ENCODE results near the gene AJM1.
"Not testable (repeated sequence)": the region's sequence is repeated elsewhere in the genome, so short reads cannot be mapped to it uniquely, and the experiment has no call there.

The AJM1 gene

GRCh38 chr9:136863623-136864273 lies 21.5 kb downstream of the AJM1 start:
- no peak overlapping the region for H3K27ac ChIP-seq (replicated peaks)
- no peaks in the 10 kb centered on the region for H3K27me3 ChIP-seq (ENCODE audit: insufficient read depth, poor library complexity, severe bottlenecking)
- no peak overlapping the region for H3K4me3 ChIP-seq (replicated peaks; ENCODE audit: insufficient read depth, low read length)
- DNase-seq (ENCODE audit: low read depth in 1 of 2, low spot score in 1 of 2) = no peak
- TF ChIP-seq SPI1 (IDR thresholded peaks at IDR 0.05; ENCODE audit: borderline replicate concordance, low read depth) (no peak), GABPA (IDR thresholded peaks at IDR 0.05; ENCODE audit: low read depth) (no peak), POLR2AphosphoS5 (IDR thresholded peaks at IDR 0.05; ENCODE audit: low read depth) (no peak)
- TF ChIP-seq, protein P1, sequence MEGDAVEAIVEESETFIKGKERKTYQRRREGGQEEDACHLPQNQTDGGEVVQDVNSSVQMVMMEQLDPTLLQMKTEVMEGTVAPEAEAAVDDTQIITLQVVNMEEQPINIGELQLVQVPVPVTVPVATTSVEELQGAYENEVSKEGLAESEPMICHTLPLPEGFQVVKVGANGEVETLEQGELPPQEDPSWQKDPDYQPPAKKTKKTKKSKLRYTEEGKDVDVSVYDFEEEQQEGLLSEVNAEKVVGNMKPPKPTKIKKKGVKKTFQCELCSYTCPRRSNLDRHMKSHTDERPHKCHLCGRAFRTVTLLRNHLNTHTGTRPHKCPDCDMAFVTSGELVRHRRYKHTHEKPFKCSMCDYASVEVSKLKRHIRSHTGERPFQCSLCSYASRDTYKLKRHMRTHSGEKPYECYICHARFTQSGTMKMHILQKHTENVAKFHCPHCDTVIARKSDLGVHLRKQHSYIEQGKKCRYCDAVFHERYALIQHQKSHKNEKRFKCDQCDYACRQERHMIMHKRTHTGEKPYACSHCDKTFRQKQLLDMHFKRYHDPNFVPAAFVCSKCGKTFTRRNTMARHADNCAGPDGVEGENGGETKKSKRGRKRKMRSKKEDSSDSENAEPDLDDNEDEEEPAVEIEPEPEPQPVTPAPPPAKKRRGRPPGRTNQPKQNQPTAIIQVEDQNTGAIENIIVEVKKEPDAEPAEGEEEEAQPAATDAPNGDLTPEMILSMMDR (IDR thresholded peaks at IDR 0.05; ENCODE audit: insufficient read depth, low read length) = no peak
- TF ChIP-seq, protein P2, sequence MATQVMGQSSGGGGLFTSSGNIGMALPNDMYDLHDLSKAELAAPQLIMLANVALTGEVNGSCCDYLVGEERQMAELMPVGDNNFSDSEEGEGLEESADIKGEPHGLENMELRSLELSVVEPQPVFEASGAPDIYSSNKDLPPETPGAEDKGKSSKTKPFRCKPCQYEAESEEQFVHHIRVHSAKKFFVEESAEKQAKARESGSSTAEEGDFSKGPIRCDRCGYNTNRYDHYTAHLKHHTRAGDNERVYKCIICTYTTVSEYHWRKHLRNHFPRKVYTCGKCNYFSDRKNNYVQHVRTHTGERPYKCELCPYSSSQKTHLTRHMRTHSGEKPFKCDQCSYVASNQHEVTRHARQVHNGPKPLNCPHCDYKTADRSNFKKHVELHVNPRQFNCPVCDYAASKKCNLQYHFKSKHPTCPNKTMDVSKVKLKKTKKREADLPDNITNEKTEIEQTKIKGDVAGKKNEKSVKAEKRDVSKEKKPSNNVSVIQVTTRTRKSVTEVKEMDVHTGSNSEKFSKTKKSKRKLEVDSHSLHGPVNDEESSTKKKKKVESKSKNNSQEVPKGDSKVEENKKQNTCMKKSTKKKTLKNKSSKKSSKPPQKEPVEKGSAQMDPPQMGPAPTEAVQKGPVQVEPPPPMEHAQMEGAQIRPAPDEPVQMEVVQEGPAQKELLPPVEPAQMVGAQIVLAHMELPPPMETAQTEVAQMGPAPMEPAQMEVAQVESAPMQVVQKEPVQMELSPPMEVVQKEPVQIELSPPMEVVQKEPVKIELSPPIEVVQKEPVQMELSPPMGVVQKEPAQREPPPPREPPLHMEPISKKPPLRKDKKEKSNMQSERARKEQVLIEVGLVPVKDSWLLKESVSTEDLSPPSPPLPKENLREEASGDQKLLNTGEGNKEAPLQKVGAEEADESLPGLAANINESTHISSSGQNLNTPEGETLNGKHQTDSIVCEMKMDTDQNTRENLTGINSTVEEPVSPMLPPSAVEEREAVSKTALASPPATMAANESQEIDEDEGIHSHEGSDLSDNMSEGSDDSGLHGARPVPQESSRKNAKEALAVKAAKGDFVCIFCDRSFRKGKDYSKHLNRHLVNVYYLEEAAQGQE (IDR thresholded peaks at IDR 0.05; ENCODE audit: insufficient replicate concordance, low read depth) = no peak

DNA sequence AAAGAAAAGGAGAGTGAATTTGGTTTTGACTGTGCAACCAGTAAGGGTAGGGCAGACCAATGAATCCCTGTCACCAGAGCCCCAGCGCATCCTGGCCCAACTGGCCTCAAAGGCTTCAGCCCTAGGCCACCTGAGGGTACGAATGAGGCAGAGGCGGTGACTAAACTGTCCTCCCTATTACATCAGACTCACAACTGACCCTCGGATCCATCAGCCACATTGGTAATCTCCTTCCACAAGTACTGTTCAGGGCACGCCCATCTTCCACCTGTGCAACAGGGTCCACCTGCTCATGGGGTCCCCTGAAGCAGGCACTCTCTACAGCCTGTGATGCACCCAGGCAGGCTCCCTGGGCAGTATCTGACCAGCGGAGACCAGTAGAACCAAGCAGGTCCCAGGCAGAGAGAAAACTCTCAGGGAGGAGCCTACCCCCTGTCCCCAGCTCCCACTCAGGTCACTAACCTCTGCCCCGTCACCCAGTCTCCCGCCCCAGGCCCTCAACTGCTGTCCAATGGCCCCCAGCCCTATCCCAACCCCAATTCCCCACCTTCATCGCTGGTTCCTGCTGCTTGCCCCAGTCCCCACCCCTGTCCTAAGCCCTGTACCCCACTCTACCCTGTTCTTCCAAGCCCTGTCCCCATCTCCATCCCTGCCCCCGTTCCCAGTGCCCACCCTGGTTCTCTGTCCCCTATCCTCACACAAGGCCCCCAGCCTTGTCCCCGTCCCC lies 22.9 kb downstream of the AJM1 start:
- no peak overlapping the region for H3K27ac ChIP-seq (replicated peaks)
- H3K27me3 ChIP-seq (ENCODE audit: insufficient read depth, poor library complexity, severe bottlenecking) = no peaks in the 10 kb centered on the region
- H3K4me3 ChIP-seq (replicated peaks; ENCODE audit: insufficient read depth, low read length) = peak overlapping the region; percentile 80
- TF ChIP-seq POLR2AphosphoS5 (IDR thresholded peaks at IDR 0.05; ENCODE audit: low read depth) (no peak), GABPA (IDR thresholded peaks at IDR 0.05; ENCODE audit: low read depth) (no peak), SPI1 (IDR thresholded peaks at IDR 0.05; ENCODE audit: borderline replicate concordance, low read depth) (no peak)
- TF ChIP-seq, protein P2 (IDR thresholded peaks at IDR 0.05; ENCODE audit: insufficient replicate concordance, low read depth) = no peak
- TF ChIP-seq, protein P1 (IDR thresholded peaks at IDR 0.05; ENCODE audit: insufficient read depth, low read length) = no peak
- DNase-seq (ENCODE audit: low read depth in 1 of 2, low spot score in 1 of 2) = no peak

DNA sequence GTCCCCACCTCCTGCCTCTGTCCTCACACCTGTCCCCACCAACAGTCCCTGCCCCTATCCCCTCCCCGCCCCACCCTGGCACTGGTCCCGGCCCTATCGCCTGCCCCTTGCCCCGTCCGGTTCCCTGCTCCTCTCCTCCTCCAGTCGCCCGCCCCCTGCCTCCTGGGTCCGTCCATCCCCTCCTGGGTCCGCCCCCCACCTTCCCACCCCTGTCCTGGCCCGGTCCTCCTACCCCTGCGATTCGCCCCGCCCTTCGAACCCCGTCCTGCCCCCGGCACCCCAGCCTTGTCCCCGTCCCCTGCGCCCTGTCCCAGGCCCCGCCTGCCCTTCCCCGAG lies 23.5 kb downstream of the AJM1 start:
- Histone ChIP-seq H3K27me3 (ENCODE audit: insufficient read depth, poor library complexity, severe bottlenecking) (no peaks in the 10 kb centered on the region), H3K4me3 (replicated peaks; ENCODE audit: insufficient read depth, low read length) (peak overlapping the region; percentile 80), H3K27ac (replicated peaks) (peak overlapping the region; percentile 70)
- DNase-seq (ENCODE audit: low read depth in 1 of 2, low spot score in 1 of 2) = peak in 1 of 2 experiments; percentile 45
- TF ChIP-seq, protein P2 (IDR thresholded peaks at IDR 0.05; ENCODE audit: insufficient replicate concordance, low read depth) = no peak
- no peak for TF ChIP-seq POLR2AphosphoS5 (IDR thresholded peaks at IDR 0.05; ENCODE audit: low read depth)
- TF ChIP-seq GABPA (IDR thresholded peaks at IDR 0.05; ENCODE audit: low read depth) = no peak
- no peak for TF ChIP-seq SPI1 (IDR thresholded peaks at IDR 0.05; ENCODE audit: borderline replicate concordance, low read depth)

GRCh38 chr9:136866898-136867421 lies 24.7 kb downstream of the AJM1 start:
- H3K27ac ChIP-seq (replicated peaks) = peak overlapping the region; percentile 57
- H3K4me3 ChIP-seq (replicated peaks; ENCODE audit: insufficient read depth, low read length) = peak overlapping the region; percentile 80
- not testable (repeated sequence) for H3K27me3 ChIP-seq (ENCODE audit: insufficient read depth, poor library complexity, severe bottlenecking); DNase-seq (ENCODE audit: low read depth in 1 of 2, low spot score in 1 of 2)
